ENCODE measurements around the gene CLPSL1.

Gene CLPSL1

DNA sequence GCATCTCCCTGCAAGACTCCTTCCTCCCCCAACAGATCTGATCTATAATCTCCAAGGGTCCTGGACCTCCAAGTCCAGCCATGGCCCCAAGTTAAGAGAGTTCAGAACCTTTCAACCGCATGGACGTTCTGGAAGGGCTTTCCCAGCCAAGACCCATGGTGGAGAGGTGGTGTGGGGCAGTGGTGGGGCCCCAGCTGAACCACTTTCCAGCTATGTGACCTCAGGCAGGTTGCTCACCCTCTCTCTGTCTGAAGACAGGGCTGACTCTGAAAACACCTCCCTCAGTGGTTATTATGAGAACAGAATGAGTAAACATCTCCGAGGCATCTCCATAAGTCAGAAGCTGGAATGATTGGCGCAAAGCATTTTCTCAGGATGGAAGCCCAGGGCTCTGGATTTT, 15.4 kb downstream of the CLPSL1 start:
- no peak for DNase-seq (ENCODE audit: low spot score)

DNA sequence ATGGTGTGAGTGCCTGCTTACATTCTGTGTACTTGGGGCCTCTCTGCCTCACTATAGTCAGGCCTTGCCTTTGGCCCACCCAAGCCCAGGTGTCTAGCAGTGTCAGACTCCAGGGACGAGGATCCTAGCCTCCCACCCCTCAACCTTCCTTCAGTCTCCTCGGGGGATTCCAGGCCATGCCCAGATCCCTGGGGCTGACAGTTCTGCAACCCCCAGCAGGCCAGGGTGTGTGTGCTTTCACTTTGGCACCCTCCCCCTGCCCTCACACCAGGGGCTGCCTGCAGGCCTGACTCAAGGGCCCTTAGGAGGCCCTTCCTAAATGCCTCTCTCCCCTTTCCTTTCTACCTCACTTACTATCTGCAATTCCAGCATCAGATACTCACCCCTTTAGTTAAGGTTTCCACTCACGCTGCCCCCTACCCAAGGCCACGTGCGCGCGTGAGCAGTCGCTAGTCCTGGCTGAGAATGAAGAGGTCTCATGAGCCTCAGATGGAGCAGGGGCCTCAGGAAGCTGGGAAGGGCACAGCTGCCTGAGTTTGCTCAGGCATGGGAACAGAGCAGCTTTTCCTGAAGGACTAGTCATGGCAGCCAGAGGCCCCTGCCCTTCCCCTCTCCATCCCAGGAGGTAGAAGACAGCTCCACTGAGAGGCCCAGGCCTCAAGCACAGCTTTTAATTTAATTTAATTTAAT, 17.2 kb downstream of the CLPSL1 start:
- DNase-seq (ENCODE audit: low spot score): no peak

DNA sequence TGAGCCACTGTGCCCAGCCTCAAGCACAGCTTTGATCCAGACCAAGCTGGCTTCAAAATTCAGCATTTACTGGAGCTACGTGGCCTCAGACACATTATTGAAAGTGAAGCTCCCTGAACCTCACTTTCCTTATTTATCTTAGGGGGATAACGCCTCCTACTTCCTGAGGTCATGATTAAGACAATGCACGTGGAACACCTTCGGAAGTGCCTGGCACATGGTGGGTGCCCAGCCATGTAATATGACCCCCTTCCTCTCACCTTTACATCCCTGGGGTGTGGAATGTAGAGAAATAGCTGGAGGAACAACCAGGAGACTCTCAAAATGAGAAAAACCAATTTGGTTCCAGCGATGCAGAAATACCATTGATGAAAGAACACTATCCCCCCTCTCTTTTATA, 17.9 kb downstream of the CLPSL1 start:
- DNase-seq (ENCODE audit: low spot score): no peak

DNA sequence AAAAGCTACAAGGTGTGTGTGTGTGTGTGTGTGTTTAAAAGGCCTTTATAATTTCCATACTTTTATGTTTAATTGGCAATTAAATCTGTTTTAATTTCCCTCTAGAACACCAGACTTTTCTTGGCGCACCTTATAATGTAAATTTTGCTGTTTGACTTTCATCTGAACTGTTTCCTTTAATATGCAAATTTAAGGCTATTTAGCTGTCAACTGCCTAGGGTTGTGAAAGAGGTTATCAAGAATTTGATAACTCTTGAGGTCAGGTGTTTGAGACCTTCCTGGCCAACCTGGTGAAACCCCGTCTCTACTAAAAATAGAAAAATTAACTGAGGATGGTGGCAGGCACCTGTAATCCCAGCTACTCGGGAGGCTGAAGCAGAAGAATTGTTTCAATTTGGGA, 20.3 kb downstream of the CLPSL1 start:
- no peak for DNase-seq (ENCODE audit: low spot score)

DNA sequence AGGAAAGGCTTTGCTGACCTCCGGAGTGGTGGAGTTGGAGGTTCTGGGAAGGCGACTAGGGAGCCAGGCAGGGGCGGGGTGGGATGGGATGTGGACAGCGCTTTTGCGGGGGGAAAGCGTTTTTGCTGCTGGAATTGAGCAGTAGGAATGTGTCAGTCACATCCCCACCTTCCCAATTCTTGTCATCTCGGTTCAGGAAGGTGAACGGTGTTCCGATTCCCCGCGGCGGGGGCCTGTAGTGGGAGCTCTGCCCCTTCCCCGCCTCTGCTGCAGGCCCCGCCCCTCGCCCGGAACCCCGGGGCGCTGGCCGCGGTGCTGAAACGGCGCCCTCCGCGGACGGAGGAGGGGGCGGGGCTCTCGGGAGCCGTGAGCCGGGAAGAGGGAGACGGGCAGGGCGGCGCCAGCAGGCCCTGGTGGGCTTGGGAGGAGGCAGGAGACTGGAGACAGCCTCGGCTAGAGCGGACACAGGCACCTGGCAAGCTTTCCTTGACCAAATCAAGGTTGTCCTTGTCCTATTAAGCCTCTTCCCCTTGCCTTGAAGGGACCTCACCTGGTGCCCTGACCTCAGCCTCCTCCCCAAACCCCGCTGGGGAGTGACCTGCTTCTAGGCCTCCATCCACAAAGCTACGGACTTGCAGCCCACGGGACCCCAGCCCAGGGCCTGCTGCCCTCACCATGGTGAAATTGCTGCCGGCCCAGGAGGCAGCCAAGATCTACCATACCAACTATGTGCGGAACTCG, 24.3 kb downstream of the CLPSL1 start, which contains the start of gene LHFPL5:
LHFPL5 (plus strand) TSS at position 357 of the 741 bp plus-strand sequence; CDS start at position 676, 319 bp downstream.
- no peak for DNase-seq (ENCODE audit: low spot score)

DNA sequence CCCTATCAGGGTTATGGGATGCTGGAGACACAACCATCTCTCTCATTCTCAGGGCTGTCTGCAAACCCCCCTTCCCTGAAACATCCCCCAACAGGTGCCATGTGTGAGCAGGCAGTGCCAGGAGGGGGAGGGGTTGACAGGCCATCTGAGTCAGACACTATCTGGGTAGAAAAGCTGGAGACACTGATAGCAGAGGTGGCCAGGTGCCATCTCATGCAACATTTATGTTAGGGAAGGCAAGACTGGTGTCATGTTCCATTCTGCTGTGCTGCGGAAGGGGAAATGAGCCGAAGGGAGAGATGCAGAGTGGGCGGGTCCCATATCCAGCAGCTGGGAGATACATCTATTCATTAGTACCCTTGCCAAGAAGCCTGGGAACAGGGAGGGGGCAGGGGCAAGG, 27.9 kb downstream of the CLPSL1 start:
- DNase-seq (ENCODE audit: low spot score): no peak

DNA sequence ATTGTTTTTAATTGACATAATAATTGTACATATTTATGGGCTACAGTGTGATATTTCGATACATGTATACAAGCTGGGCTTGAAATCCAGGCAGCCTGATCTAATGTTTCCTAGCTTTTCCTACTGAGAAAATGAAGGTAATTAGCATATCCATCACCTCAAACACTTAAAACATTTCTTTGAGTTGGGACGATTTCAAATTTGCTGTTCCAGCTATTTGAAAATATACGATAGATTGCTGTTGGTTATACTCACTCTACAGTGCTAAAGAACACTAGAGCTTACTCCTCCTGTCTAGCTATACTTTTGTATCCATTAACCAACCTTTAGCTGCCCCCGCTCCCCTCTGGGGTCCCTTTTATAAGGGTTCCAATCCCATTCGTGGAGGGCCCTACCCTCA, 29.0 kb downstream of the CLPSL1 start:
- DNase-seq (ENCODE audit: low spot score): no peak

DNA sequence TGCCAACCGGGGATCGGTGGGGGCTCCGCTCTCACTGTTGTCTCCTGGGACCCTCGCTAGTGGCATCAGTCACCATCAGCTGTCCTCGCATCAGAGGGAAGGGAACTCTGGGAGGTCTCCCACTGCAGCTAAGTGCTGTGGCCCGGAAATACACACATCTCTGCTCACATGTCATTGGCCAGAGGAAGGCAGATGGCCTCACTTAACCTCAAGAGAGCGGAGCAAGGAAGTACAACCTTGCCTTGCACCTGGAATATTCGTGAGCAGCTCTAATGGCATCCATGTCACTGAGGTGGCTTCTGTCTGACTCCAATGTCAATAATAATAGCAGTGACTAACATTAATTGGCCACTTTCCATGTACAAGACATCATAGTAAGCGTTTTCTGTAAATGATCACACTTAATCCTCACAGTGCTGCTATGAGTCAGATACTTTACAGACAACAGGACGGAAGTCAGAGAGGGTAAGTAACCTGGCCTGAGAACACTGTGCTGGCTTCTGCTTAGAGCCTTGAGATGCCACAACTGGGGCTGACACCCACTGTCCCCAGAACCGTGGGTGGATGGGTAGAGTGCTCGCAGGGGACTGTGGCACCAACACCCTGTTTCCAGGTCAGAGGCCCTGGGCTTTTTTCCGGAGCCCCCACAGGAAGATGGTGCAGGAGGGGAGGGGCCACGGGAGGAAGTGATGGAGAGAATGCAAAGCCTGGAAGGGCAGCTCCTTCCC, 30.3 kb downstream of the CLPSL1 start:
- no peak for DNase-seq (ENCODE audit: low spot score)

DNA sequence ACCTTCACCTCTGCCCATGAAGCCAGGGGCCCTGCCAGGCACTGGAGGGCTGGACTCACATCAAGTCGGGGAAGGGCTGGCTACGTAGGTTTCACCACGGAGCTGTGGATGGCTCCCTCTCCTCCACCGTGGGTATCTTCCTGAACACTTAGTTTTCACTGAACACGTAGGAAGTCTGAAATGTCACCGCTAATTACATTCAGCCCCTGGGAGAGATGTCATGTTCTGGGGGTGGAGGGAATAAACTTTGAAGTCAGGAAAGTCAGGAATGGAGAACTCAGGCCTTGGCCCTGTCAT, 30.8 kb downstream of the CLPSL1 start:
- DNase-seq (ENCODE audit: low spot score): no peak

DNA sequence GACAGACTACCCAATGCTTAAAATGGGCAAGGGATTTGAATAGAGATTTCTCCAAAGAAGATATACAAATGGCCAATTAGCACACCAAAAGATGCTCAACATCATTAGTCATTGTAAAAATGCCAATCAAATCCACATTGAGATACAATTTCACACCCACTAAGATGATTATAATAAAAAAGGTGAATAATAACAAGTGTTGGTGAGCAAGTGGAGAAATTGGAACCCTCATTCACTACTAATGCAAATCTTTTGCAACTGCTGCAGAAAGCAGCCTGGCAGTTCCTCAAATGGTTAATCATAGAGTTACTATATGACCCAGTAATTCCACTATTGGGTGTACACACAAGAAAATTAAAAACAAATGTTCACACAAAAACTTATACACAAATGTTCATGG, 36.7 kb downstream of the CLPSL1 start:
- DNase-seq (ENCODE audit: low spot score): no peak

DNA sequence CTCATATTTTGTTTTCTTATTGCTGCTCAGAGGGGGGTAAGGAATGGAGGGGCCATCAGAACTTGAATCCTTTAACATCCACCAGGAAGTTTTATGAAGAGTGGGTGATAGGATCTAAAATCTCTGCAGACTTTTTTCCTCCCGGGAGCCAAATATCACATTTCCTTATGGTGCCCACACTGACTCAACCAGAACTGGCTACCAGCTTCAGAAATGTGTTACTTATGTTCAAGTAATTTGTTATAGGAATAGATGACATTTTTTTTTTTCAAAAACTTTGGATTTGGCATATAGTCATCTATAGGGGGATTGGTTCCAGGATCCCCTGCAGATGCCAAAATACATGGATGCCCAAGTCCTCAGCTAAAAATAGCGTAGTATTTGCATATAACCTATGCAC, 42.8 kb downstream of the CLPSL1 start:
- no peak for DNase-seq (ENCODE audit: low spot score)

DNA sequence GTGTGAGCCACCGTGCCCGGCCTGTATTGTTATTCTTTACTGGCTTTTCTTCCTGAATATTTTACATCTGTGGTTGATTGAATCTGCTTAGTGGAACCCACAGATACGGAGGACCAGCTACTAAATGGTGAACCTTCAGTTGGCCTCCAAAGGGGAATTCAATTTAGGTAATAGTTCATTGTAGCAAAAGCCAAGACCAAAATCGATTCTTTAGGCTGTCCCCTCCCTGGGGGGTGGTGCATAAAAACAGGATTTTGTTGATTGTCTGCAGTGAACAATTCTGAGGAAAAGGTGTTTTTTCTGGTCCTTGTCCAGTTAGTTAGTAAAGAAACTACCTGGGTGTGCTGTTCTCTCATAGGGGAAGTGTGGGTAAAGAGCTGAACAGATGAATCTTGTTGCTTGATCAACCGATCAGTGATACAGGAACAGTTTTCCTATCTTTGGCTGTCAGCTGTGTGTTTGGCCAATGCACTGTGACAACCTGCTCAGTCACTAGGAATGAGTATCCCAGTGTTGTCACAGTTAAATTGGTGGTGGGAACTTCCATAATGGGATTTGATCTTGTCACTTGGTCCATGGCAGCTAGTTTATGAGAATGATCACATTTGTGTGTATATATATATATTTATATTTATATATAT, 43.9 kb downstream of the CLPSL1 start:
- no peak for DNase-seq (ENCODE audit: low spot score)

DNA sequence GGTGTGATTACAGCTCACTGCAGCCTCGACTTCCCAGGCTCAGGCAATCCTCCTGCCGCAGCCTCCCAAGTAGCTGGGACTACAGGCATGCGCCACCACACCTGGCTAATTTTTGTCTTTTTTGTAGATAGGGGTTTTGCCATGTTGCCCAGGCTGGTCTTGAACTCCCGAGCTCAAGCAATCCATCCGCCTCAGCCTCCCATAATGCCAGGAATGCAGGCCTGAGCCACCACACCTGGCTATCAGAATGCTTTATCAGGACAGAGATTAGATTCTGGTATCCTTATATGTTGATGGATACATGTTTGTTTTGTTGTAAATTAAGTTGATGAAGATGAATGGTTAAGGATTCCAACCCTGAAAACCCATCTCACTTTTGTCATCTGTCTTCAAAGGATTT, 48.5 kb downstream of the CLPSL1 start:
- no peak for DNase-seq (ENCODE audit: low spot score)

DNA sequence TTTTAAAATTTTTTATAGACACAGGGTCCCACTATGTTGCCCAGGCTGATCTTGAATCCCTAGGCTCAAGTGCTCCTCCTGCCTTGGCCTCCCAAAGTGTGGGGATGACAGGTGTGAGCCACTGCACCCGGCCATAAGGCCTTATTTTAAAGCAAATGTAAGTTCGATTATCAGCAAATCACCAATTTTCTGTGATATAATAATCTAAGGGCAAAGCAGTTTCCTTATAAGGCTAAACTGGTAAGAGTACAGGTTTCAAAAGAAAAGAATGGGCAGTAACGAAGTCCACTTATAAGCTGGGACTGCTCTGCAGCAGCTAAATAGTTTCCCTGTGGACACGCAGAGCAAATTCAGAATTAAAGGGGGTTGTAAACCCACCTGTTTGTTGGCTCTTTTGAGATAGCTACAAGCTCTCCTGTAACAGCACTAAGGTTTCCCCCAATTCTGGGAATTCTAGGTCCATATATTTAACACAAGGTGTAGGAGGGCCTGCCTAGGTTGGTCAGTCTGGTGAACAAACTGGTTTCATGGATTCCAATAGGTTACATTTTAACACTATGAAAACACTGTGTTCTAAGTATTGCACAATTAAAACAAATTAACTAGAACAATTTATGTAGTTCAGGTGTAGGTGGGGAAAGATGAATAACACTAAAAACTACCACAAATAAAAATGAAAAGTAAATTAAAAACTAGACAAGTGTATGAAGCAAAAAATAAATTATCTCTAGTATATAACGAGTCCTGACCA, 50.6 kb downstream of the CLPSL1 start:
- DNase-seq (ENCODE audit: low spot score): no peak

DNA sequence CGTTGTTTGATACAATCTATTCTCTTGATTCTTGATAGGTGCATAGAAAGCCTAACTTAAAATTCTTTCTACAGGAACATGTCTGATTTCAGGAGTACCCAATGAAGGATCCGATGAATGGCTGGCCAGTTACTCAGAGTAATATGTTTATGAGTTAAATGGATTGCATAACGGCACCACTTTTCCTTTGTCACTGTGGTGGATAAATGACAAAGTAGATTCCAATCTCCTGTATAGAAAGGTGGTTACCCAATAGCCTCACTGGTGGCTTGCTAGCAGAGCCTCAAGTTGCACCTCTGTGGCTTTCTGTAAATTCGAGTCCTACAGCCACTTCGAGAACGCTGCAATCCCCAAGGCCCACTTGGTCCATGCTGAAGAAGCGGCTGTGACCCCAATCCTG, 52.7 kb downstream of the CLPSL1 start:
- DNase-seq (ENCODE audit: low spot score): no peak

Data from COLO829 (cell line).